Jurkat, Clone E6-1 (cell line): ENCODE measurements around the gene RPL31.

Experiments
- DNase-seq: peaks from one replicate; pipeline ENCODE4 v3.0.0-alpha.2; 2011; ENCODE audit warnings: low read depth, low spot score
- H3K4me3 ChIP-seq: 2 replicates; pipeline ENCODE4 v1.5.1; 2011; ENCODE audit warnings: mild to moderate bottlenecking, low read length, control low read depth, moderate library complexity

RPL31 gene

GRCh38 chr2:100972452-100972851, 29.6 kb upstream of the RPL31 start:
- no peak for DNase-seq
- no peak overlapping the region for H3K4me3 ChIP-seq

- no peak overlapping the region for H3K4me3 ChIP-seq
- no peak for DNase-seq
Observed at GRCh38 chr2:100974712-100975520, 27.2 kb upstream of the RPL31 start.

GRCh38 chr2:100975521-100975785, 26.6 kb upstream of the RPL31 start:
- H3K4me3 ChIP-seq = no peak overlapping the region

GRCh38 chr2:100976061-100976460, 26.0 kb upstream of the RPL31 start:
- H3K4me3 ChIP-seq = no peak overlapping the region
- no peak for DNase-seq

More at GRCh38 chr2:100975521-100975785, 26.6 kb upstream of the RPL31 start:
- DNase-seq = no peak

- no peak overlapping the region for H3K4me3 ChIP-seq
- DNase-seq = peak; percentile 28
Observed at GRCh38 chr2:100976645-100977391, 25.3 kb upstream of the RPL31 start.

GRCh38 chr2:100977511-100977910, 24.6 kb upstream of the RPL31 start:
- H3K4me3 ChIP-seq = no peak overlapping the region
- no peak for DNase-seq

GRCh38 chr2:100978582-100979191, 23.4 kb upstream of the RPL31 start:
- no peak overlapping the region for H3K4me3 ChIP-seq
- DNase-seq = no peak

- DNase-seq = no peak
- no peak overlapping the region for H3K4me3 ChIP-seq
Observed at GRCh38 chr2:100980046-100980445, 22.0 kb upstream of the RPL31 start.

GRCh38 chr2:100981011-100981410, 21.1 kb upstream of the RPL31 start:
- DNase-seq = no peak
- no peak overlapping the region for H3K4me3 ChIP-seq

GRCh38 chr2:100982431-100982861, 19.6 kb upstream of the RPL31 start:
- DNase-seq = no peak
- no peak overlapping the region for H3K4me3 ChIP-seq

GRCh38 chr2:100983201-100983600, 18.9 kb upstream of the RPL31 start:
- DNase-seq = no peak

GRCh38 chr2:100983684-100984310, 18.3 kb upstream of the RPL31 start:
- no peak for DNase-seq
- no peak overlapping the region for H3K4me3 ChIP-seq

More at GRCh38 chr2:100983201-100983600, 18.9 kb upstream of the RPL31 start:
- H3K4me3 ChIP-seq = no peak overlapping the region

- no peak overlapping the region for H3K4me3 ChIP-seq
- peak; percentile 69 for DNase-seq
Observed at GRCh38 chr2:100984892-100985307, 17.2 kb upstream of the RPL31 start.

GRCh38 chr2:100986157-100986556, 15.9 kb upstream of the RPL31 start:
- H3K4me3 ChIP-seq = no peak overlapping the region
- no peak for DNase-seq

- DNase-seq = no peak
- no peak overlapping the region for H3K4me3 ChIP-seq
Observed at GRCh38 chr2:100987536-100987935, 14.6 kb upstream of the RPL31 start.

GRCh38 chr2:100987974-100988373, 14.1 kb upstream of the RPL31 start:
- no peak overlapping the region for H3K4me3 ChIP-seq
- no peak for DNase-seq

GRCh38 chr2:100988630-100989417, 13.3 kb upstream of the RPL31 start:
- H3K4me3 ChIP-seq = no peak overlapping the region
- DNase-seq = no peak

GRCh38 chr2:100989666-100990065, 12.4 kb upstream of the RPL31 start:
- DNase-seq = no peak
- H3K4me3 ChIP-seq = no peak overlapping the region

- no peak for DNase-seq
- H3K4me3 ChIP-seq = no peak overlapping the region
Observed at GRCh38 chr2:100990166-100990565, 11.9 kb upstream of the RPL31 start.
